Esophagus (tissue), 2 donors: Measurements from ENCODE around the gene ALOX15B. TPM values are rescaled to one million over a fixed set of nuclear protein-coding genes. Genes with fewer than 3 reads are reported as not detected.
A peak's percentile ranks its signal among the peaks of the same experiment; 100 is the strongest.

Source experiments
- H3K27ac ChIP-seq, 2 donors: one replicate each; pipeline ENCODE4 v1.5.1; 2013; ENCODE audit warnings: low read depth in 2 of 2, mild to moderate bottlenecking in 2 of 2, inconsistent platforms in 1 of 2, low read length in 1 of 2, moderate library complexity in 1 of 2
- H3K27me3 ChIP-seq, 2 donors: one replicate each; pipeline ENCODE4 v1.6.1; 2013; ENCODE audit warnings: low read length in 2 of 2, control low read depth in 1 of 2, mild to moderate bottlenecking in 1 of 2; ENCODE audit not compliant: insufficient read depth in 2 of 2, control insufficient read depth in 1 of 2
- H3K36me3 ChIP-seq, 2 donors: one replicate each; pipeline ENCODE4 v1.6.1; 2013; ENCODE audit warnings: low read length in 1 of 2; ENCODE audit not compliant: control insufficient read depth in 2 of 2, insufficient read depth in 2 of 2
- H3K4me1 ChIP-seq, 2 donors: one replicate each; pipeline ENCODE4 v1.6.1; 2013; ENCODE audit warnings: low read length in 1 of 2; ENCODE audit not compliant: control insufficient read depth in 2 of 2, insufficient read depth in 2 of 2
- H3K4me3 ChIP-seq, 2 donors: one replicate each; pipeline ENCODE4 v1.5.1; 2013; ENCODE audit warnings: low read length in 2 of 2, mild to moderate bottlenecking in 2 of 2, low read depth in 1 of 2, moderate library complexity in 1 of 2
- H3K9me3 ChIP-seq, 2 donors: one replicate each; pipeline ENCODE4 v1.6.1; 2013; ENCODE audit warnings: mild to moderate bottlenecking in 2 of 2, low read depth in 1 of 2, low read length in 1 of 2, moderate library complexity in 1 of 2; ENCODE audit not compliant: control insufficient read depth in 2 of 2, insufficient read depth in 1 of 2
- WGBS, 2 donors: extraction: QIAGEN DNeasy Blood & Tissue Kit; methylation state at CpG; one replicate each; pipeline ENCODE4 v1.1.7; 2013; 5-methylcytosine and 5-hydroxymethylcytosine counted together
- polyA plus RNA-seq, 2 donors: library from polyadenylated mRNA; stranded (reverse); fragments of 200-250 nt; gene quantifications; one replicate each; pipeline ENCODE4 v1.2.3, GENCODE V29; 2013
- donor health status: healthy with polysubstance abuse.
- donor health status: Bipolar disorder and iron deficiency.

The ALOX15B gene
- polyA plus RNA-seq, result 10 to 100 TPM; 22.8 to 24.7 TPM

DNA sequence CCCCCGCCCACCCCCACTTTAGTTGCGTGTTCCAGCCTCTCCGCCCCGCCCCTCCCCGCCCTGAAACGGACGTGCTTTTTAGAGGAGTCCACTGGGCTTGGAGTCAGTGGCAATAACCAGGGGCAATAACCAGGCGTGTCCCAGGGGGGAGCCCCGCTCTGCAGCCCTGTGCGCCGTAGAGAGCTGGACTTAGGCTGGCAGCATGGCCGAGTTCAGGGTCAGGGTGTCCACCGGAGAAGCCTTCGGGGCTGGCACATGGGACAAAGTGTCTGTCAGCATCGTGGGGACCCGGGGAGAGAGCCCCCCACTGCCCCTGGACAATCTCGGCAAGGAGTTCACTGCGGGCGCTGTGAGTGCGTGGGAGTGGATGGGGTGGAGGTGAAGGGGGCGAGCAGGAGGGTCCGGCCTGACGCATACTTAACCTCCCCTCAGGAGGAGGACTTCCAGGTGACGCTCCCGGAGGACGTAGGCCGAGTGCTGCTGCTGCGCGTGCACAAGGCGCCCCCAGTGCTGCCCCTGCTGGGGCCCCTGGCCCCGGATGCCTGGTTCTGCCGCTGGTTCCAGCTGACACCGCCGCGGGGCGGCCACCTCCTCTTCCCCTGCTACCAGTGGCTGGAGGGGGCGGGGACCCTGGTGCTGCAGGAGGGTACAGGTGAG, at the start of gene ALOX15B:
ALOX15B (plus strand) TSS at position 106 of the 657 bp plus-strand sequence; CDS start at position 203, 97 bp downstream.
- H3K4me1 ChIP-seq, result peaks cover 0 to 7% of the 10 kb centered on the region in 2 donors
- H3K27me3 ChIP-seq, result no peaks in the 10 kb centered on the region
- H3K4me3 ChIP-seq, result peak within 1 kb of the TSS; percentile 44 to 45
- H3K36me3 ChIP-seq, result peaks cover 0 to 5% of the 10 kb centered on the region in 2 donors
- 10 to 13% methylated on average over 36 to 37 of the region's 37 CpGs for WGBS, 2 donors
- peak within 1 kb of the TSS in 1 of 2 donors; percentile 47 for H3K27ac ChIP-seq
- no peaks in the 10 kb centered on the region for H3K9me3 ChIP-seq

DNA sequence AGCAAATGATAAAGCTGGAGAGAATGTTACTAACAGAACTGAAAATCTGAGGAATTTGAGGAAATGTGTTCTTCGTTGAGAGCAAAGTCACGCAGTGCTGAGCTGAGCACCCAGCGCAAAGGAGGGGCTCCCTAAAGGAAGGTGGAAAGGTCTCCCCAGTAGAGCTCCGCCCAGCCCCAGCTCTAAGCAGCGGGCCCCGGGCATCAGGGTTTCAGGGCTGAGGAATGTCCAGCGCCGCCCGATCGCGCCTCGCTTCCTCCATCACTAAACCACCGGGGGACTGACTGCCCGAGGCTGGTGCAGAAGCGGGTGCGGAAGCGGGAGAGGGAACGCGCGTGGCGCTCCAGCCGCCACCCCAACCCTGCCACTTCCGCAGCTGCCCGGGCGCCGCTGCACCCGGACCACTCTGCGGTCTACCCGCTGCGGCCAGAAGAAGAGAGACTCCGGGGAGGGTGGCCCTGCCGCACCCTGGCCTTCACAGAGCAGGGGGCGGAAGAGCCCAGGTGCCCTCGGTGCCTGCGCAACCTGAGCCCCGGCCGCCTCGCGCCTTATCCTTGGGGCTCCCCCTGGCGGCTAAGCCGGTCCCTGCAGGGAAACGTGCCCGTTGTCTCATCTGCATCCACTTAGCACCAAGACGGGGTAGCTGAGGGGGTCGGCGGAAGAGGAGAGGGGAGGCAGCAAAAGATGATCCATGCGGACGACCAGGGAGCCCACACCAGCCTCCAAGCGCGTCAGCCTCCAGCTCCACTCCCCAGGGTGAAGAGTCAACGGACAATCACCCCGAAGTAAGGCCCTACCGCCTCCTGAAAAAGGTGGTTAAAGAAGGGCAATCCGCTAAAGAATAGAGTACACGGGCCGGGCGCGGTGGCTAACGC, 48.8 kb upstream of the ALOX15B start:
- 2 to 3% methylated on average over 56 to 59 of the region's 59 CpGs for WGBS, 2 donors
- Histone ChIP-seq H3K27ac (peak overlapping the region in 1 of 2 donors; percentile 82), H3K36me3 (no peaks in the 10 kb centered on the region), H3K9me3 (no peaks in the 10 kb centered on the region), H3K27me3 (no peaks in the 10 kb centered on the region), H3K4me1 (no peaks in the 10 kb centered on the region), H3K4me3 (peak overlapping the region; percentile 59 to 68)

DNA sequence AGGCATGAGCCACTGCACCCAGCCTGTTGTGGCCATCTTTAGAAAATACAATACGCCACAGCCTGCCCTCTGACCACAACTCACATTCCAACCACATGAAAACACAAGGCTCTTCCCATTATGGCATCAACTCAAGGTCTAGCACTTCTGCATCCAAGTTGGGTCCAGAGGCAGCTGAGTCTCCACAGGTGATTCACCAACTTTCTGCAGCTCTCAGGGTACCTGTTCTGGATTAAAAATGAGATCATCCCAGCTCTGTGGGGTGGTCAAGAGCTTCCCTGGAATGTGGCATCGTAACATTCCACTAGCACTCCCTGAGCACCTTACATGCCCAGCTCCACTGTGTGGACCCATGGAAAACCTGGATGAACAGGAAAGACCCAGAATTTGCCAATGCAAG, 46.3 kb upstream of the ALOX15B start:
- WGBS, 2 donors, result 85 to 91% methylated on average over 2 of the region's 2 CpGs
- Histone ChIP-seq H3K9me3 (no peaks in the 10 kb centered on the region), H3K4me1 (no peaks in the 10 kb centered on the region), H3K27me3 (no peaks in the 10 kb centered on the region), H3K27ac (no peak overlapping the region), H3K4me3 (no peak overlapping the region), H3K36me3 (no peaks in the 10 kb centered on the region)

- Histone ChIP-seq H3K27me3 (no peaks in the 10 kb centered on the region), H3K4me3 (no peak overlapping the region), H3K27ac (no peak overlapping the region), H3K36me3 (no peaks in the 10 kb centered on the region), H3K9me3 (no peaks in the 10 kb centered on the region), H3K4me1 (no peaks in the 10 kb centered on the region)
- 51 to 54% methylated on average over 3 of the region's 3 CpGs for WGBS, 2 donors
Measured at GRCh38 chr17:7992924-7993323, 45.9 kb upstream of the ALOX15B start.

DNA sequence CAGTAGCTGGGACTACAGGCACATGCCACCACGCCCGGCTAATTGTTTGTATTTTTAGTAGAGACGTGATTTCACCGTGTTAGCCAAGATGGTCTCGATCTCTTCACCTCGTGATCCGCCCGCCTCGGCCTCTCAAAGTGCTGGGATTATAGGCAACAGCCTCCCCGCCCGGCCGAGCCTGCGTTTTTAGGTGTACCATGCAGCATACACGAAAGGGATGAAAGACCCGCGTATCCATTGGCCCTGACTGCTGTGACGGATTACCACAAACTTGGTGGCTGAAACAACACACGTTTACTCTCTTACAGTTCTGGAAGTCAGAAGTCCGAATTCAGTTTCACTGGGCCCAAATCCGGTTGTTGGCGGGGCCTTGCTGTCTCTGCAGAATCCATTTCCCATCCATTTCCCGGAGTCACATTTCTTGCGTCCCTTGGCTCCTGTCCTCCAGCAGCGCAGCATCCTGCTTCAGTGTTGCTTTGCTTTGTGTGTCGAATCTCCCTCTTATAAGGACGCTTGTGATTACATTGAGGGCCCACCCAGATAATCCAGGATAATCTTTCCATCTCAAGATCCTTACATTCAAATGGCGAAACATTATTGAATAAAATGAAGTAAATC, 44.8 kb upstream of the ALOX15B start:
- H3K27ac ChIP-seq, result no peak overlapping the region
- no peaks in the 10 kb centered on the region for H3K9me3 ChIP-seq
- no peaks in the 10 kb centered on the region for H3K4me1 ChIP-seq
- H3K36me3 ChIP-seq, result no peaks in the 10 kb centered on the region
- no peak overlapping the region for H3K4me3 ChIP-seq
- WGBS, 2 donors, result 87% methylated on average over 27 of the region's 27 CpGs
- no peaks in the 10 kb centered on the region for H3K27me3 ChIP-seq

- H3K27me3 ChIP-seq, result no peaks in the 10 kb centered on the region
- no peak overlapping the region for H3K27ac ChIP-seq
- no peak overlapping the region for H3K4me3 ChIP-seq
- no peaks in the 10 kb centered on the region for H3K4me1 ChIP-seq
- H3K9me3 ChIP-seq, result no peaks in the 10 kb centered on the region
- 96 to 98% methylated on average over 2 of the region's 2 CpGs for WGBS, 2 donors
- no peaks in the 10 kb centered on the region for H3K36me3 ChIP-seq
Measured at GRCh38 chr17:7995724-7996123, 43.1 kb upstream of the ALOX15B start.

GRCh38 chr17:7997186-7997585, 41.7 kb upstream of the ALOX15B start:
- Histone ChIP-seq H3K36me3 (no peaks in the 10 kb centered on the region), H3K4me3 (no peak overlapping the region), H3K27ac (no peak overlapping the region), H3K9me3 (no peaks in the 10 kb centered on the region), H3K4me1 (peaks cover 0 to 3% of the 10 kb centered on the region in 2 donors), H3K27me3 (peaks cover 0 to 1% of the 10 kb centered on the region in 2 donors)
- 21 to 23% methylated on average over 5 of the region's 5 CpGs for WGBS, 2 donors

- 25 to 27% methylated on average over 17 to 18 of the region's 18 CpGs for WGBS, 2 donors
- Histone ChIP-seq H3K27ac (no peak within 1 kb of the TSS), H3K27me3 (peaks cover 0 to 12% of the 10 kb centered on the region in 2 donors), H3K4me1 (peaks cover 0 to 11% of the 10 kb centered on the region in 2 donors), H3K9me3 (no peaks in the 10 kb centered on the region), H3K4me3 (peak within 1 kb of the TSS; percentile 6 to 12), H3K36me3 (no peaks in the 10 kb centered on the region)
Measured at GRCh38 chr17:8001976-8002720, 36.7 kb upstream of the ALOX15B start, which contains the start of gene GUCY2D. GUCY2D (plus strand) TSS chr17:8002615; CDS start chr17:8003048, 433 bp downstream.
